HCT116 (cell line): ENCODE results near the gene CTNNAL1. TPM values are rescaled to one million over a fixed set of nuclear protein-coding genes. Genes with fewer than 3 reads are reported as not detected.

Source experiments
- ATAC-seq: fragments of 200-7000 bp; cut with Tn5 transposase; 2 replicates; pipeline ENCODE4 v1.9.1; 2020; ENCODE audit warnings: mild to moderate bottlenecking, moderate library complexity
- BruUV-seq: library from RNA; stranded (reverse); fragments of 400-500 nt; replicated peaks from 2 replicates; lab custom pipeline; 2021; lab: Mats Ljungman, UMichigan
- CTCF ChIA-PET: fragments of 300-600 bp; sonication (Branson Sonifier 250); formaldehyde crosslinking; loops from one replicate; lab custom pipeline; 2021; ENCODE audit warnings: antibody characterized with exemption; lab: Charles Lee
- POLR2A ChIA-PET: fragments of 300-600, 350-600 bp; sonication (Branson Sonifier 250); formaldehyde crosslinking; loops from one replicate; lab custom pipeline; 2021; ENCODE audit warnings: antibody characterized with exemption; lab: Charles Lee
- RAD21 ChIA-PET, 2 experiments: fragments of 300-600 bp; sonication (Branson Sonifier 250); formaldehyde crosslinking; loops; one replicate each; lab custom pipeline; 2023; ENCODE audit warnings: low total read pairs in 2 of 2; ENCODE audit not compliant: uncharacterized antibody in 2 of 2, unreplicated experiment in 2 of 2, low non-redundant PET in 1 of 2; lab: Charles Lee
- DNase-seq: peaks from one replicate; pipeline ENCODE4 v3.0.0-alpha.2; 2010; ENCODE audit warnings: low read depth, low spot score
- H2AFZ ChIP-seq: fragments of 200-600 bp; shearing (Covaris generic), sonication (generic); 2 replicates; pipeline ENCODE4 v1.6.1; 2017; ENCODE audit warnings: low read depth, mixed run types, mixed read lengths, antibody characterized with exemption, low read length; ENCODE audit not compliant: poor library complexity, severe bottlenecking
- H3K27ac ChIP-seq: 2 replicates; pipeline ENCODE4 v1.5.1; 2012; ENCODE audit warnings: low read depth, low read length
- H3K27me3 ChIP-seq: fragments of 200-600 bp; sonication (generic); 2 replicates; pipeline ENCODE4 v1.6.1; 2016; ENCODE audit warnings: mixed run types, low read length, mixed read lengths; ENCODE audit not compliant: insufficient read depth
- H3K36me3 ChIP-seq, 2 experiments: fragments of 200-500 bp in 1 of 2; fragments of 200-600 bp in 1 of 2; sonication (Bioruptor generic) in 1 of 2; sonication (generic) in 1 of 2; 2 replicates each; pipeline versions ENCODE4 v1.5.1 to v1.6.1; 2014 to 2016; ENCODE audit warnings: low read length in 2 of 2, inconsistent platforms in 1 of 2, mixed read lengths in 1 of 2, mixed run types in 1 of 2; ENCODE audit not compliant: insufficient read depth in 2 of 2, control insufficient read depth in 1 of 2
- H3K4me1 ChIP-seq, 2 experiments: fragments of 200-600 bp in 1 of 2; sonication (generic) in 1 of 2; 2 replicates each; pipeline versions ENCODE4 v1.5.1 to v1.6.1; 2012 to 2017; ENCODE audit warnings: low read length in 2 of 2, inconsistent platforms in 1 of 2, mild to moderate bottlenecking in 1 of 2, mixed read lengths in 1 of 2, mixed run types in 1 of 2, moderate library complexity in 1 of 2; ENCODE audit not compliant: insufficient read depth in 2 of 2, control insufficient read depth in 1 of 2
- H3K4me2 ChIP-seq: fragments of 200-600 bp; sonication (generic); 2 replicates; pipeline ENCODE4 v1.6.1; 2017; ENCODE audit warnings: mixed run types, low read length, mixed read lengths
- H3K4me3 ChIP-seq, 2 experiments: fragments of 200-600 bp in 1 of 2; sonication (generic) in 1 of 2; replicated peaks in 1 of 2; 2 replicates each; pipeline ENCODE4 v1.5.1; 2011 to 2016; ENCODE audit warnings: low read length in 2 of 2, control low read depth in 1 of 2, low read depth in 1 of 2, mild to moderate bottlenecking in 1 of 2, mixed read lengths in 1 of 2, mixed run types in 1 of 2
- H3K79me2 ChIP-seq: fragments of 200-600 bp; sonication (generic); 2 replicates; pipeline ENCODE4 v1.6.1; 2017; ENCODE audit warnings: mild to moderate bottlenecking, mixed run types, low read length, moderate library complexity, mixed read lengths; ENCODE audit not compliant: insufficient read depth
- H3K9ac ChIP-seq: fragments of 200-600 bp; sonication (generic); 2 replicates; pipeline ENCODE4 v1.6.1; 2016; ENCODE audit warnings: low read length, mixed read lengths
- H3K9me2 ChIP-seq: fragments of 200-600 bp; sonication (generic), shearing (Covaris generic); 2 replicates; pipeline ENCODE4 v1.6.1; 2017; ENCODE audit warnings: mixed run types, mild to moderate bottlenecking, moderate library complexity; ENCODE audit not compliant: insufficient read depth
- H3K9me3 ChIP-seq, 2 experiments: fragments of 200-500 bp in 1 of 2; fragments of 200-600 bp in 1 of 2; sonication (Bioruptor generic) in 1 of 2; sonication (generic) in 1 of 2; 2 replicates each; pipeline ENCODE4 v1.6.1; 2014 to 2017; ENCODE audit warnings: low read length in 2 of 2, mixed read lengths in 2 of 2, inconsistent platforms in 1 of 2, low read depth in 1 of 2, mild to moderate bottlenecking in 1 of 2, mixed run types in 1 of 2, moderate library complexity in 1 of 2; ENCODE audit not compliant: control insufficient read depth in 1 of 2, insufficient read depth in 1 of 2
- H4K20me1 ChIP-seq: fragments of 200-600 bp; sonication (generic), shearing (Covaris generic); 2 replicates; pipeline ENCODE4 v1.6.1; 2017; ENCODE audit warnings: mixed run types, mild to moderate bottlenecking, moderate library complexity; ENCODE audit not compliant: insufficient read depth
- CBX3 ChIP-seq: IDR thresholded peaks from 2 replicates; pipeline ENCODE4 v1.6.1; 2012; ENCODE audit warnings: low read depth
- CEBPB ChIP-seq: IDR thresholded peaks from 2 replicates; pipeline ENCODE4 v1.6.1; 2012; ENCODE audit warnings: low read depth
- EGR1 ChIP-seq: IDR thresholded peaks from 2 replicates; pipeline ENCODE4 v1.6.1; 2012; ENCODE audit warnings: low read depth
- ELF1 ChIP-seq: IDR thresholded peaks from 2 replicates; pipeline ENCODE4 v1.6.1; 2012; ENCODE audit warnings: low read depth, borderline replicate concordance
- EZH2 ChIP-seq: fragments of 200-600 bp; sonication (generic); IDR thresholded peaks from 2 replicates; pipeline ENCODE4 v1.6.1; 2017; ENCODE audit warnings: antibody characterized with exemption, mixed run types
- EZH2phosphoT487 ChIP-seq: fragments of 200-600 bp; IDR thresholded peaks from 2 replicates; pipeline ENCODE4 v1.6.1; 2018; ENCODE audit warnings: antibody characterized with exemption, borderline replicate concordance
- FOSL1 ChIP-seq: IDR thresholded peaks from 2 replicates; pipeline ENCODE4 v1.6.1; 2012; ENCODE audit warnings: low read depth
- JUND ChIP-seq: IDR thresholded peaks from 2 replicates; pipeline ENCODE4 v1.6.1; 2012
- POLR2A ChIP-seq: IDR thresholded peaks from 2 replicates; pipeline ENCODE4 v1.7.0; 2011; ENCODE audit warnings: borderline replicate concordance; ENCODE audit not compliant: insufficient read depth, insufficient read length; ENCODE audit errors: extremely low read depth
- POLR2AphosphoS5 ChIP-seq: IDR thresholded peaks from 2 replicates; pipeline ENCODE4 v1.6.1; 2011; ENCODE audit warnings: mild to moderate bottlenecking, low read depth, low read length, moderate library complexity
- RAD21 ChIP-seq: IDR thresholded peaks from 2 replicates; pipeline ENCODE4 v1.6.1; 2012; ENCODE audit warnings: low read depth, mild to moderate bottlenecking
- SP1 ChIP-seq: IDR thresholded peaks from 2 replicates; pipeline ENCODE4 v1.6.1; 2012; ENCODE audit warnings: low read depth
- SRF ChIP-seq: IDR thresholded peaks from 2 replicates; pipeline ENCODE4 v1.6.1; 2012; ENCODE audit warnings: low read depth
- YY1 ChIP-seq: IDR thresholded peaks from 2 replicates; pipeline ENCODE4 v1.6.1; 2011; ENCODE audit warnings: low read length, low read depth, moderate library complexity, mild to moderate bottlenecking; ENCODE audit not compliant: insufficient replicate concordance; ENCODE audit errors: extremely low read depth
- ZNF274 ChIP-seq: fragments of 200-500 bp; sonication (Bioruptor generic); IDR thresholded peaks from 2 replicates; pipeline ENCODE4 v1.6.1; 2014; ENCODE audit warnings: mild to moderate bottlenecking, low read depth, low read length, inconsistent platforms
- intact Hi-C: fragments of 100-400 bp; cut with micrococcal nuclease; formaldehyde crosslinking; loops from 2 replicates; pipeline ENCODE4 v1.10.0; 2022
- total RNA-seq: library from RNA; stranded (reverse); gene quantifications from one replicate; pipeline ENCODE4 v1.2.1, GENCODE V29; 2021; ENCODE audit not compliant: unreplicated experiment
- TF ChIP-seq, protein P1 (sequence below): IDR thresholded peaks from 2 replicates; pipeline ENCODE4 v1.6.1; 2011; ENCODE audit warnings: mild to moderate bottlenecking, low read length, moderate library complexity; ENCODE audit not compliant: insufficient replicate concordance; ENCODE audit errors: extremely low read depth
- TF ChIP-seq, protein P2 (sequence below): IDR thresholded peaks from 2 replicates; pipeline ENCODE4 v1.6.1; 2012
- TF ChIP-seq, protein P3 (sequence below): IDR thresholded peaks from 2 replicates; pipeline ENCODE4 v1.6.1; 2012; ENCODE audit warnings: low read depth
- TF ChIP-seq, protein P4 (sequence below): IDR thresholded peaks from 2 replicates; pipeline ENCODE4 v1.6.1; 2012

The CTNNAL1 gene
- total RNA-seq, 1 experiment from 2014 or later: 87.2 TPM

DNA sequence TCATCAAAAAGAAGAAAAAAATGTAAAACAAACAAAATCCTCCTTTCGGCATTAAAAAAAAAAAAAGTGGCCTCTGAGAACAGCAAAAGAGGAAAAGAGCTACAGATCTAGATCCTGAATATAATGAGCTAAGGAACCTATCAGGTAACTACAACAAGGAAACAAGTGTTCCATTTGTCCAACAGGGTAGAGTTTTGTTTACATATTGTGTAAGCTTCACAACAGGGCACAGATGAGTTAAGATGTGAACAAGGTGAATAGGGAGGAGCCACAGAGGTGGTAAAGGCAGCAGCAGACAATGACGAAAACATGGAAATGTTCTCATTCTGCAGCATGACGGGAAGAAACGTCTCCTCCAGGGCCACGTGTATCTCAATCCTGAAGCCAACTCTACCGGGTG lies 93.8 kb downstream of the CTNNAL1 start:
- no peaks in the 10 kb centered on the region for H3K4me1 ChIP-seq
- H3K79me2 ChIP-seq: no peaks in the 10 kb centered on the region
- POLR2A ChIA-PET: no interaction called here
- no peaks in the 10 kb centered on the region for H4K20me1 ChIP-seq
- H3K4me2 ChIP-seq: no peak overlapping the region
- no peaks in the 10 kb centered on the region for H3K9me2 ChIP-seq
- no peak for ATAC-seq
- TF ChIP-seq ZNF274 (no peak), EGR1 (no peak), FOSL1 (no peak), SRF (no peak), CEBPB (no peak), POLR2A (no peak), YY1 (no peak), EZH2 (no peak), JUND (no peak), ELF1 (no peak), POLR2AphosphoS5 (no peak), EZH2phosphoT487 (no peak), CBX3 (no peak), SP1 (no peak), RAD21 (no peak)
- TF ChIP-seq, protein P1, sequence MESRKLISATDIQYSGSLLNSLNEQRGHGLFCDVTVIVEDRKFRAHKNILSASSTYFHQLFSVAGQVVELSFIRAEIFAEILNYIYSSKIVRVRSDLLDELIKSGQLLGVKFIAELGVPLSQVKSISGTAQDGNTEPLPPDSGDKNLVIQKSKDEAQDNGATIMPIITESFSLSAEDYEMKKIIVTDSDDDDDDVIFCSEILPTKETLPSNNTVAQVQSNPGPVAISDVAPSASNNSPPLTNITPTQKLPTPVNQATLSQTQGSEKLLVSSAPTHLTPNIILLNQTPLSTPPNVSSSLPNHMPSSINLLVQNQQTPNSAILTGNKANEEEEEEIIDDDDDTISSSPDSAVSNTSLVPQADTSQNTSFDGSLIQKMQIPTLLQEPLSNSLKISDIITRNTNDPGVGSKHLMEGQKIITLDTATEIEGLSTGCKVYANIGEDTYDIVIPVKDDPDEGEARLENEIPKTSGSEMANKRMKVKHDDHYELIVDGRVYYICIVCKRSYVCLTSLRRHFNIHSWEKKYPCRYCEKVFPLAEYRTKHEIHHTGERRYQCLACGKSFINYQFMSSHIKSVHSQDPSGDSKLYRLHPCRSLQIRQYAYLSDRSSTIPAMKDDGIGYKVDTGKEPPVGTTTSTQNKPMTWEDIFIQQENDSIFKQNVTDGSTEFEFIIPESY: no peak
- TF ChIP-seq, protein P2, sequence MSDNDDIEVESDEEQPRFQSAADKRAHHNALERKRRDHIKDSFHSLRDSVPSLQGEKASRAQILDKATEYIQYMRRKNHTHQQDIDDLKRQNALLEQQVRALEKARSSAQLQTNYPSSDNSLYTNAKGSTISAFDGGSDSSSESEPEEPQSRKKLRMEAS: no peak
- TF ChIP-seq, protein P3, sequence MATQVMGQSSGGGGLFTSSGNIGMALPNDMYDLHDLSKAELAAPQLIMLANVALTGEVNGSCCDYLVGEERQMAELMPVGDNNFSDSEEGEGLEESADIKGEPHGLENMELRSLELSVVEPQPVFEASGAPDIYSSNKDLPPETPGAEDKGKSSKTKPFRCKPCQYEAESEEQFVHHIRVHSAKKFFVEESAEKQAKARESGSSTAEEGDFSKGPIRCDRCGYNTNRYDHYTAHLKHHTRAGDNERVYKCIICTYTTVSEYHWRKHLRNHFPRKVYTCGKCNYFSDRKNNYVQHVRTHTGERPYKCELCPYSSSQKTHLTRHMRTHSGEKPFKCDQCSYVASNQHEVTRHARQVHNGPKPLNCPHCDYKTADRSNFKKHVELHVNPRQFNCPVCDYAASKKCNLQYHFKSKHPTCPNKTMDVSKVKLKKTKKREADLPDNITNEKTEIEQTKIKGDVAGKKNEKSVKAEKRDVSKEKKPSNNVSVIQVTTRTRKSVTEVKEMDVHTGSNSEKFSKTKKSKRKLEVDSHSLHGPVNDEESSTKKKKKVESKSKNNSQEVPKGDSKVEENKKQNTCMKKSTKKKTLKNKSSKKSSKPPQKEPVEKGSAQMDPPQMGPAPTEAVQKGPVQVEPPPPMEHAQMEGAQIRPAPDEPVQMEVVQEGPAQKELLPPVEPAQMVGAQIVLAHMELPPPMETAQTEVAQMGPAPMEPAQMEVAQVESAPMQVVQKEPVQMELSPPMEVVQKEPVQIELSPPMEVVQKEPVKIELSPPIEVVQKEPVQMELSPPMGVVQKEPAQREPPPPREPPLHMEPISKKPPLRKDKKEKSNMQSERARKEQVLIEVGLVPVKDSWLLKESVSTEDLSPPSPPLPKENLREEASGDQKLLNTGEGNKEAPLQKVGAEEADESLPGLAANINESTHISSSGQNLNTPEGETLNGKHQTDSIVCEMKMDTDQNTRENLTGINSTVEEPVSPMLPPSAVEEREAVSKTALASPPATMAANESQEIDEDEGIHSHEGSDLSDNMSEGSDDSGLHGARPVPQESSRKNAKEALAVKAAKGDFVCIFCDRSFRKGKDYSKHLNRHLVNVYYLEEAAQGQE: no peak
- TF ChIP-seq, protein P4, sequence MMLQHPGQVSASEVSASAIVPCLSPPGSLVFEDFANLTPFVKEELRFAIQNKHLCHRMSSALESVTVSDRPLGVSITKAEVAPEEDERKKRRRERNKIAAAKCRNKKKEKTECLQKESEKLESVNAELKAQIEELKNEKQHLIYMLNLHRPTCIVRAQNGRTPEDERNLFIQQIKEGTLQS: no peak
- no peak overlapping the region for H3K9ac ChIP-seq
- H2AFZ ChIP-seq: no peak overlapping the region
- H3K9me3 ChIP-seq: no peaks in the 10 kb centered on the region
- intact Hi-C loops: no loop called here
- CTCF ChIA-PET: no interaction called here
- H3K27me3 ChIP-seq: no peaks in the 10 kb centered on the region
- no TSS peak for BruUV-seq
- RAD21 ChIA-PET: no interaction called here
- peaks cover 18 to 24% of the 10 kb centered on the region in 2 experiments for H3K36me3 ChIP-seq
- no peak for DNase-seq
- no peak overlapping the region for H3K4me3 ChIP-seq
- H3K27ac ChIP-seq: no peak overlapping the region
